ENCODE results near the gene HNRNPA2B1.
"Not testable (repeated sequence)": the region's sequence is repeated elsewhere in the genome, so short reads cannot be mapped to it uniquely, and the experiment has no call there.

Gene HNRNPA2B1

GRCh38 chr7:26153241-26153822 lies 47.2 kb downstream of the HNRNPA2B1 start:
- no peak overlapping the region for H2AFZ ChIP-seq (ENCODE audit: low read length)
- no peaks in the 10 kb centered on the region for H3K9me2 ChIP-seq (replicated peaks; ENCODE audit: low read depth, low read length)
- peak overlapping the region; percentile 63 for H3K4me2 ChIP-seq (ENCODE audit: low read depth, low read length, poor library complexity, severe bottlenecking)
- H3K79me2 ChIP-seq (ENCODE audit: insufficient read depth, low read length): 0 out of 2 replicates have a peak, but pooled peaks cover 2% of the 10 kb centered on the region
- no peak overlapping the region for H3K9ac ChIP-seq (ENCODE audit: low read depth, low read length, poor library complexity, severe bottlenecking)
- TF ChIP-seq CTCF (conservative IDR thresholded peaks at IDR 0.05; ENCODE audit: low read length) (no peak), EZH2phosphoT487 (IDR thresholded peaks at IDR 0.05; ENCODE audit: borderline replicate concordance) (no peak)
- H3K9me3 ChIP-seq (ENCODE audit: insufficient read depth, low read depth, low read length): no peaks in the 10 kb centered on the region
- H4K20me1 ChIP-seq (ENCODE audit: insufficient read depth, low read length, poor library complexity, severe bottlenecking): no peaks in the 10 kb centered on the region
- H3K4me1 ChIP-seq (ENCODE audit: insufficient read depth, low read length, poor library complexity, severe bottlenecking): peaks cover 48% of the 10 kb centered on the region
- no peaks in the 10 kb centered on the region for H3K27me3 ChIP-seq (ENCODE audit: insufficient read depth, low read length, poor library complexity, severe bottlenecking)
- no peaks in the 10 kb centered on the region for H3K36me3 ChIP-seq (ENCODE audit: insufficient read depth, low read length)
- H3K4me3 ChIP-seq (ENCODE audit: low read length, poor library complexity, severe bottlenecking): peak overlapping the region; percentile 20
- no peaks in the 10 kb centered on the region for H3F3A ChIP-seq (ENCODE audit: low read depth)

GRCh38 chr7:26152782-26153240 lies 47.7 kb downstream of the HNRNPA2B1 start:
- Histone ChIP-seq H3K4me3 (ENCODE audit: low read length, poor library complexity, severe bottlenecking) (peak overlapping the region; percentile 79), H3K4me1 (ENCODE audit: insufficient read depth, low read length, poor library complexity, severe bottlenecking) (peaks cover 48% of the 10 kb centered on the region), H3K4me2 (ENCODE audit: low read depth, low read length, poor library complexity, severe bottlenecking) (peak overlapping the region; percentile 77)
- not testable (repeated sequence) for H3K27me3 ChIP-seq (ENCODE audit: insufficient read depth, low read length, poor library complexity, severe bottlenecking); H3K9ac ChIP-seq (ENCODE audit: low read depth, low read length, poor library complexity, severe bottlenecking); H3K36me3 ChIP-seq (ENCODE audit: insufficient read depth, low read length); H2AFZ ChIP-seq (ENCODE audit: low read length); H4K20me1 ChIP-seq (ENCODE audit: insufficient read depth, low read length, poor library complexity, severe bottlenecking); H3K9me2 ChIP-seq (replicated peaks; ENCODE audit: low read depth, low read length); H3F3A ChIP-seq (ENCODE audit: low read depth); H3K9me3 ChIP-seq (ENCODE audit: insufficient read depth, low read depth, low read length); H3K79me2 ChIP-seq (ENCODE audit: insufficient read depth, low read length)

- Histone ChIP-seq H3K4me1 (ENCODE audit: insufficient read depth, low read length, poor library complexity, severe bottlenecking) (peaks cover 42% of the 10 kb centered on the region), H3K27me3 (ENCODE audit: insufficient read depth, low read length, poor library complexity, severe bottlenecking) (no peaks in the 10 kb centered on the region), H4K20me1 (ENCODE audit: insufficient read depth, low read length, poor library complexity, severe bottlenecking) (no peaks in the 10 kb centered on the region), H3K36me3 (ENCODE audit: insufficient read depth, low read length) (no peaks in the 10 kb centered on the region), H3K4me3 (ENCODE audit: low read length, poor library complexity, severe bottlenecking) (peak within 1 kb of the TSS; percentile 79), H3K9ac (ENCODE audit: low read depth, low read length, poor library complexity, severe bottlenecking) (peak within 1 kb of the TSS; percentile 69), H3K9me3 (ENCODE audit: insufficient read depth, low read depth, low read length) (no peaks in the 10 kb centered on the region), H3F3A (ENCODE audit: low read depth) (no peaks in the 10 kb centered on the region), H3K9me2 (replicated peaks; ENCODE audit: low read depth, low read length) (no peaks in the 10 kb centered on the region), H2AFZ (ENCODE audit: low read length) (peak within 1 kb of the TSS; percentile 87), H3K79me2 (ENCODE audit: insufficient read depth, low read length) (no peaks in the 10 kb centered on the region), H3K4me2 (ENCODE audit: low read depth, low read length, poor library complexity, severe bottlenecking) (peak within 1 kb of the TSS; percentile 77)
- no peak for TF ChIP-seq CTCF (conservative IDR thresholded peaks at IDR 0.05; ENCODE audit: low read length)
- no peak for TF ChIP-seq EZH2phosphoT487 (IDR thresholded peaks at IDR 0.05; ENCODE audit: borderline replicate concordance)
Observed at GRCh38 chr7:26151953-26152781, 48.4 kb downstream of the HNRNPA2B1 start, which contains the start of gene NFE2L3. NFE2L3 (plus strand) TSS chr7:26152198; CDS start chr7:26152499, 301 bp downstream.
